ENCODE data around the gene NHSL1. TPM values are rescaled to one million over a fixed set of nuclear protein-coding genes. Genes with fewer than 3 reads are reported as not detected.

NHSL1 gene
- total and polyA plus RNA-seq, 9 of the 15 experiments (the other 6 are each of a cell fraction or from before 2014, with no cell fraction given) = 0.09 to 0.20 TPM; not detected in 7

DNA sequence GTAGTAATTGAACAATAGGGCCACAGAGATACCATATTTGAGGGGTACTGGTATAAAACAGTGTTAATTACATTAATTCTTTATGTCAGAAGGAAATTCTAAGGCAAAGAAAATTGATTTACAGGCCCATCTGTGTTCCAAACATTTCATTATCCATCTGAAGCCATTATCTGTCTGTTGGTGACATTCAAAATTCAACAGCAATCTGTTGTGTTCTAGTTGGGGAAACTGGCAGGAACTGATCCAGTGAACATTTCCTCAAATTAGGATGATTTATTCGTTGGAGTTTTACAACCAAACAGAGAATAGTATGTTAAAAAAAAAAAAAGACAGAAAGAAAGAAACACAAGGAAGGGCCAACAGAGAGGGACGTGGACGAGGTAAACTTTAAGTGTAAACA, 65.2 kb downstream of the NHSL1 start:
- no peaks in the 10 kb centered on the region for H3K9me1 ChIP-seq (ENCODE audit: control insufficient read depth, insufficient read depth, low read length)
- BruUV-seq (replicated peaks) = no TSS peak
- no peak overlapping the region for H3K4me2 ChIP-seq (ENCODE audit: insufficient read depth, low read length)
- H3K79me2 ChIP-seq (ENCODE audit: control insufficient read depth, insufficient read depth, low read length) = no peaks in the 10 kb centered on the region
- WGBS (ENCODE audit: insufficient coverage, low coverage, missing lambda C conversion rate) = 0% methylated on average over 3 of the region's 3 CpGs
- in situ Hi-C loops (cut with MboI) = no loop called here
- H2AFZ ChIP-seq (ENCODE audit: low read depth, low read length) = no peak overlapping the region
- no peak overlapping the region for H3K27ac ChIP-seq (ENCODE audit: extremely low read depth, low read depth, low read length)
- no peak overlapping the region for H3K4me3 ChIP-seq
- H4K20me1 ChIP-seq (replicated peaks; ENCODE audit: control insufficient read depth, insufficient read depth, low read length) = no peaks in the 10 kb centered on the region
- peaks cover 0 to 3% of the 10 kb centered on the region in 2 experiments; a peak in 1 of 5 replicates for H3K4me1 ChIP-seq (replicated peaks in 1 of 2; ENCODE audit: control insufficient read depth in 2 of 2, insufficient read depth in 2 of 2, low read length in 2 of 2)
- ATAC-seq = no peak
- no peaks in the 10 kb centered on the region for H3K36me3 ChIP-seq (ENCODE audit: control insufficient read depth, insufficient read depth, low read length)
- TF ChIP-seq CREB1 (IDR thresholded peaks at IDR 0.05) (no peak), CREB1 (CRISPR knock-in tag; IDR thresholded peaks at IDR 0.05) (no peak), ZNF696 (CRISPR knock-in tag; conservative IDR thresholded peaks at IDR 0.05) (no peak), ZNF764 (CRISPR knock-in tag; IDR thresholded peaks at IDR 0.05; ENCODE audit: low read depth) (no peak), GABPB1 (CRISPR knock-in tag; IDR thresholded peaks at IDR 0.05) (no peak), MECOM (CRISPR knock-in tag; IDR thresholded peaks at IDR 0.05) (no peak), ZNF57 (CRISPR knock-in tag; IDR thresholded peaks at IDR 0.05) (no peak), KLF6 (CRISPR knock-in tag; IDR thresholded peaks at IDR 0.05; ENCODE audit: borderline replicate concordance) (no peak), BCOR (IDR thresholded peaks at IDR 0.05) (no peak), NFE2 (IDR thresholded peaks at IDR 0.05; ENCODE audit: low read depth) (no peak)
- TF ChIP-seq, protein P1, sequence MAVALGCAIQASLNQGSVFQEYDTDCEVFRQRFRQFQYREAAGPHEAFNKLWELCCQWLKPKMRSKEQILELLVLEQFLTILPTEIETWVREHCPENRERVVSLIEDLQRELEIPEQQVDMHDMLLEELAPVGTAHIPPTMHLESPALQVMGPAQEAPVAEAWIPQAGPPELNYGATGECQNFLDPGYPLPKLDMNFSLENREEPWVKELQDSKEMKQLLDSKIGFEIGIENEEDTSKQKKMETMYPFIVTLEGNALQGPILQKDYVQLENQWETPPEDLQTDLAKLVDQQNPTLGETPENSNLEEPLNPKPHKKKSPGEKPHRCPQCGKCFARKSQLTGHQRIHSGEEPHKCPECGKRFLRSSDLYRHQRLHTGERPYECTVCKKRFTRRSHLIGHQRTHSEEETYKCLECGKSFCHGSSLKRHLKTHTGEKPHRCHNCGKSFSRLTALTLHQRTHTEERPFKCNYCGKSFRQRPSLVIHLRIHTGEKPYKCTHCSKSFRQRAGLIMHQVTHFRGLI (CRISPR knock-in tag; IDR thresholded peaks at IDR 0.05) = no peak
- TF ChIP-seq, protein P2, sequence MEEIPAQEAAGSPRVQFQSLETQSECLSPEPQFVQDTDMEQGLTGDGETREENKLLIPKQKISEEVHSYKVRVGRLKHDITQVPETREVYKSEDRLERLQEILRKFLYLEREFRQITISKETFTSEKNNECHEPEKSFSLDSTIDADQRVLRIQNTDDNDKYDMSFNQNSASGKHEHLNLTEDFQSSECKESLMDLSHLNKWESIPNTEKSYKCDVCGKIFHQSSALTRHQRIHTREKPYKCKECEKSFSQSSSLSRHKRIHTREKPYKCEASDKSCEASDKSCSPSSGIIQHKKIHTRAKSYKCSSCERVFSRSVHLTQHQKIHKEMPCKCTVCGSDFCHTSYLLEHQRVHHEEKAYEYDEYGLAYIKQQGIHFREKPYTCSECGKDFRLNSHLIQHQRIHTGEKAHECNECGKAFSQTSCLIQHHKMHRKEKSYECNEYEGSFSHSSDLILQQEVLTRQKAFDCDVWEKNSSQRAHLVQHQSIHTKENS (CRISPR knock-in tag; IDR thresholded peaks at IDR 0.05) = no peak
- TF ChIP-seq, protein P3, sequence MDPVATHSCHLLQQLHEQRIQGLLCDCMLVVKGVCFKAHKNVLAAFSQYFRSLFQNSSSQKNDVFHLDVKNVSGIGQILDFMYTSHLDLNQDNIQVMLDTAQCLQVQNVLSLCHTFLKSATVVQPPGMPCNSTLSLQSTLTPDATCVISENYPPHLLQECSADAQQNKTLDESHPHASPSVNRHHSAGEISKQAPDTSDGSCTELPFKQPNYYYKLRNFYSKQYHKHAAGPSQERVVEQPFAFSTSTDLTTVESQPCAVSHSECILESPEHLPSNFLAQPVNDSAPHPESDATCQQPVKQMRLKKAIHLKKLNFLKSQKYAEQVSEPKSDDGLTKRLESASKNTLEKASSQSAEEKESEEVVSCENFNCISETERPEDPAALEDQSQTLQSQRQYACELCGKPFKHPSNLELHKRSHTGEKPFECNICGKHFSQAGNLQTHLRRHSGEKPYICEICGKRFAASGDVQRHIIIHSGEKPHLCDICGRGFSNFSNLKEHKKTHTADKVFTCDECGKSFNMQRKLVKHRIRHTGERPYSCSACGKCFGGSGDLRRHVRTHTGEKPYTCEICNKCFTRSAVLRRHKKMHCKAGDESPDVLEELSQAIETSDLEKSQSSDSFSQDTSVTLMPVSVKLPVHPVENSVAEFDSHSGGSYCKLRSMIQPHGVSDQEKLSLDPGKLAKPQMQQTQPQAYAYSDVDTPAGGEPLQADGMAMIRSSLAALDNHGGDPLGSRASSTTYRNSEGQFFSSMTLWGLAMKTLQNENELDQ (CRISPR knock-in tag; IDR thresholded peaks at IDR 0.05; ENCODE audit: borderline replicate concordance) = no peak
- no peak overlapping the region for H3K9ac ChIP-seq (ENCODE audit: insufficient read depth in 1 of 2, low read depth in 2 of 2, low read length in 2 of 2)
- CTCF ChIA-PET (ENCODE audit: low intra/inter-chr PET ratio) = no interaction called here
- POLR2A ChIA-PET = no interaction called here
- no peaks in the 10 kb centered on the region for H3K9me3 ChIP-seq (replicated peaks; ENCODE audit: control insufficient read depth, insufficient read depth, low read depth, low read length)
- DNase-seq (ENCODE audit: extremely low read depth in 1 of 4, low spot score in 3 of 4) = no peak
- intact Hi-C loops (cut with micrococcal nuclease) = no loop called here
- no peak for FAIRE-seq
- peaks cover 41 to 46% of the 10 kb centered on the region in 2 experiments for H3K27me3 ChIP-seq (ENCODE audit: control insufficient read depth in 2 of 2, insufficient read depth in 2 of 2, low read length in 2 of 2)

Data from K562 (cell line).